Muscle layer of colon (tissue), 2 donors: ENCODE results near the gene HIBADH.
"Not testable (repeated sequence)": the region's sequence is repeated elsewhere in the genome, so short reads cannot be mapped to it uniquely, and the experiment has no call there.

Source experiments
- H3K27ac ChIP-seq: one replicate; pipeline ENCODE4 v1.7.0; 2013; ENCODE audit warnings: low read depth, mild to moderate bottlenecking, low read length, moderate library complexity
- H3K27me3 ChIP-seq, 2 donors: one replicate each; pipeline ENCODE4 v1.7.0; 2013; ENCODE audit warnings: low read length in 2 of 2, mild to moderate bottlenecking in 2 of 2; ENCODE audit not compliant: insufficient read depth in 2 of 2, control insufficient read depth in 1 of 2
- H3K36me3 ChIP-seq: one replicate; pipeline ENCODE4 v1.7.0; 2013; ENCODE audit warnings: mild to moderate bottlenecking, low read length; ENCODE audit not compliant: insufficient read depth
- H3K4me1 ChIP-seq: one replicate; pipeline ENCODE4 v1.7.0; 2013; ENCODE audit warnings: mild to moderate bottlenecking, low read length; ENCODE audit not compliant: insufficient read depth
- H3K4me3 ChIP-seq, 2 donors: one replicate each; pipeline ENCODE4 v1.7.0; 2013; ENCODE audit warnings: low read length in 2 of 2, low read depth in 1 of 2, mild to moderate bottlenecking in 1 of 2, moderate library complexity in 1 of 2
- H3K9ac ChIP-seq: one replicate; pipeline ENCODE4 v1.7.0; 2013; ENCODE audit warnings: low read length
- H3K9me3 ChIP-seq: one replicate; pipeline ENCODE4 v1.7.0; 2013; ENCODE audit warnings: mild to moderate bottlenecking, low read length
- donor health status: abdominal sarcoma.
- donor health status: Adenocarcinoma of cecum.

HIBADH gene

DNA sequence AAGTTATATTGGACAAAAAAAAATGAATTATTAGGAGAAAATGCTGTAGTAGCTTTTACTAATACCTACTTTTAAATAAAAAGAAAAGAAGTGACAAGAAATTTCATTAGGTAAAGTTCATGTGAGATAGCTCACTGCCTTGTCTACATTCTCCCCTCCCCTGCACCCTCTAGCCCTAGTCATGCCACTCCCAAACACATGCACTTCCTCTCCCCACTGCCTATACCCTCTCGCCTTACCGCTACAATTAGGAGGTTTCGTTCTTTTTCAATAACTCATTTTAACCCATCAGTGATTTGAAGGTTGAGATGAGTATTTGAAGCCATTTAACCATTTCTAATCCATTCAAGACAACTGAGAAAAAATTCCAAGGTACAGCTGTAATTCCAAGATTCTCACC, 75.3 kb downstream of the HIBADH start:
- H3K27ac ChIP-seq: no peak overlapping the region
- H3K9ac ChIP-seq: no peak overlapping the region
- H3K27me3 ChIP-seq: no peaks in the 10 kb centered on the region
- no peak overlapping the region for H3K4me3 ChIP-seq
- H3K9me3 ChIP-seq: no peaks in the 10 kb centered on the region
- H3K4me1 ChIP-seq: no peaks in the 10 kb centered on the region
- H3K36me3 ChIP-seq: no peaks in the 10 kb centered on the region

DNA sequence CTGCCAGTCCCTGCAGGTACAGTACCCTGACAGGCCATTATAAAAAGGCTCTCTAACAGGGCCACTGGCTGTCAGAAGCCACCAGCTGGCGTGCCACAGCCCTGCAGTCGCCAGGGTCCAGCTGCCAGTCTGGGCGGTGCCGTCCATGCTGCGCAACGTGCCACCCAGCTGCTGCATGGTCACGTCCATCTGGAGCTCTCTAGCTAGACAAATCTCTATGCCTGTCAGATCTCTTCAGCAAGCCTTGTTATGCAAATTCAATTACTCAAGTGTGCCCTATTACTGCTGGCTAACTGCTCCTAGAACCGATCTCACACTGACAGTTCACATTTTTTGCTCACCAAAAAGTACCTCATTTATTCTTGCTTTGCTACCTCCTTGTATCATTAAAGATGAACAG, 75.9 kb downstream of the HIBADH start:
- no peaks in the 10 kb centered on the region for H3K27me3 ChIP-seq
- H3K4me3 ChIP-seq: no peak overlapping the region
- no peak overlapping the region for H3K27ac ChIP-seq
- H3K9ac ChIP-seq: no peak overlapping the region
- no peaks in the 10 kb centered on the region for H3K9me3 ChIP-seq
- no peaks in the 10 kb centered on the region for H3K36me3 ChIP-seq
- H3K4me1 ChIP-seq: no peaks in the 10 kb centered on the region

DNA sequence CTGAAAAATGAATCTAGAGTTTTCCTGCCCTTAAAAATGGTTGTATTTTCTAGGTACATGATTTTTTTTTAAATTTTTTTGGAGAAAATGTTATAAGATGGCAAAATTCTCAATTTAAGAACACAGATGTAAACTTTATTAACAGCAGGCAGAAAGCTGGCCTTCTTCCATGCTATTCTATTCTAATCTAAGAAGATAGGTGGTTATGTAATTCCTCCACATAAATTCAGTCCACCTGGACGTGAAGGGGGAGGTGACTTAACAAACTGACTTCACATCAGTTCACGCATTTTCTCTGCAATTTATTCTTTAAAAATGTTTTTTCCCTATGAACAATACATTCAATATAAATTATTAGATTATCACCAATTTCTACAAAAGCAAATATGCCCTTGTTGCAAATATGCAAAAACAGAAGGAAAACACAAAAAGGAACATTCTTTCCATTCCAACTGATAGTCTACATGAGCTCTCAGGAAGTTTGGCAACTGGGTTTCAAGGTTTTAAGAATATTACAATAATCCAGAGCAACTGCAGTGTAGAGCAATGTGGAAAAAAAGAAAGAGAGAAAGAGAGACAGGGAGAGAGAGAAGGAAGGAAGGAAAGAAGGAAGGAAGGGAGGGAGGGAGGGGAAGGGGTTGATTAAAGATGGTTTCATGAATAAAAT, 76.8 kb downstream of the HIBADH start:
- no peak overlapping the region for H3K9ac ChIP-seq

DNA sequence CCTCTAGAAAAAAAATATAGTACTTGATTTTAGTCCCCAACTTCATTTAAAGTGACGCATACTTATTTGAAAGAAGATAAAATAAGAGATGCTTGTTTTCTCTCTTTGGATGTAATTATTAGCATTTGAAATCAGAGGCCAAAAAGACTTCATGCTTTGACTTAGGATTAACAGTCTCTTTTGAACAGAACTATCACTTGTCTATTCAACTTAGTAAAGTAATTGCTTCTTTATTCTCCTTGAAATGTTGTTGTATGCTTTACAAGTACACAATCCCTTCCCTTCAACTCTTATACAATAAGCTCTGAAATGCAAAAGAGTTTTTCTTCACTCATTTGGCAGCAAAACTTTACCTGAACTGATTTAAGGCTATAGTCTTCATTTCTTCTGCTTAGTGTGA, 80.8 kb downstream of the HIBADH start:
- no peak overlapping the region for H3K27ac ChIP-seq
- no peak overlapping the region for H3K4me3 ChIP-seq
- no peaks in the 10 kb centered on the region for H3K36me3 ChIP-seq
- no peaks in the 10 kb centered on the region for H3K27me3 ChIP-seq
- H3K4me1 ChIP-seq: no peaks in the 10 kb centered on the region
- no peak overlapping the region for H3K9ac ChIP-seq
- H3K9me3 ChIP-seq: no peaks in the 10 kb centered on the region

More for the DNA sequence above, 76.8 kb downstream of the HIBADH start:
- H3K4me3 ChIP-seq: no peak overlapping the region
- no peaks in the 10 kb centered on the region for H3K27me3 ChIP-seq
- no peaks in the 10 kb centered on the region for H3K36me3 ChIP-seq
- no peaks in the 10 kb centered on the region for H3K4me1 ChIP-seq
- no peak overlapping the region for H3K27ac ChIP-seq
- H3K9me3 ChIP-seq: no peaks in the 10 kb centered on the region

DNA sequence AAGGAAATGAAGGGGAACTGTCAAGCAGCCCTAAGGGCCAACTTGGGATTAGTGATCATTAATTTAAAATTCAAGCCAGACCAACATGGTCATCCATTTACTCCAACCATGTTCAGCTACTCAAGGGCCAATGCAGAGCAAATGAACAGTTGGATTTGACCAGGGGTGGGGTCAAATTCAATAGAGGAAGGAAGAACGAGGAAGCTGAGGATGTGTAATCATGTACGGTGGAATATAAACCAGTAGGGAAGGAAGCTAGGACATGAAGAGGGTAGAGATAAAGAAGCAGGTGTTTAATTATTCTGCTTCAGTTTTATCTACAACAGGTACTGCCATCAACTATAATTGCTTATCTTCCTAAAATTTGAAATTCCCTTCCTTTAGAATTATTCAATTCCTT, 81.6 kb downstream of the HIBADH start:
- H3K9ac ChIP-seq: no peak overlapping the region
- no peaks in the 10 kb centered on the region for H3K9me3 ChIP-seq
- H3K4me3 ChIP-seq: no peak overlapping the region
- H3K4me1 ChIP-seq: no peaks in the 10 kb centered on the region
- no peaks in the 10 kb centered on the region for H3K36me3 ChIP-seq
- H3K27me3 ChIP-seq: no peaks in the 10 kb centered on the region
- H3K27ac ChIP-seq: no peak overlapping the region

DNA sequence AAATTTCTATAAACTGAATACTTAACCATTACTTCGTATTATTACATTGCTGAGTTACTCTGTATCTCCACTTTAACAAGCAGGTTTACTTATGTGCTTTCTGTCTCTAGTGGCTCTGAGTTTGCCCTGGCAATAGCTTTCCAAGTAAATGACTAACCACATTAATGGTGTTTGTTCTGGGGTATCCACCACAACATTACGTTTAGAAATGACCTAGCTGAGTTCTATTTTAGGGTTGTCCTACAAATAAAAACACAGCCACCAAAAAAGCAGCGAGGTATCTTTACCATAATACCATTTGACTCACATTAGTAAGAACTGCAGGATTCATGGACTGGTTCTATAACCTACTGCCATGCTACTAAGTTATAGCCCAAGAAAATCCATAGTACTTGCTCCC, 83.1 kb downstream of the HIBADH start:
- Histone ChIP-seq H3K4me3 (no peak overlapping the region), H3K9ac (no peak overlapping the region), H3K27ac (no peak overlapping the region), H3K36me3 (no peaks in the 10 kb centered on the region), H3K27me3 (no peaks in the 10 kb centered on the region), H3K9me3 (no peaks in the 10 kb centered on the region), H3K4me1 (no peaks in the 10 kb centered on the region)

DNA sequence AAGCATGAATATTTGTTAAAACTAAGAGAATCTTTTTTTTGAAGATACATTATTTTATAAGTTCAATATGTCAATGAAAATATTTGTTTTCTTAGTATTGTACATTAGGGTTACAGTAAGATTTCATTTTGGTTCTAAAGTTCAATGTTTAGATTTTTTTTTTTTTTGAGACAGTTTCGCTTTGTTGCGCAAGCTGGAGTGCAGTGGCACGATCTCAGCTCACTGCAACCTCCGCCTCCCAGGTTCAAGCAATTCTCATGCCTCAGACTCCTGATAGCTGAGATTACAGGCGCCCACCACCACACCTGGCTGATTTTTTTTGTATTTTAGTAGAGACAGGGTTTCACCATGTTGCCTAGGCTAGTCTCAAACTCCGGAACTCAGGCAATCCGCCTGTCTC, 84.5 kb downstream of the HIBADH start:
- H3K27me3 ChIP-seq, H3K4me3 ChIP-seq, H3K9me3 ChIP-seq, H3K27ac ChIP-seq, H3K36me3 ChIP-seq, H3K4me1 ChIP-seq, H3K9ac ChIP-seq: not testable (repeated sequence)

DNA sequence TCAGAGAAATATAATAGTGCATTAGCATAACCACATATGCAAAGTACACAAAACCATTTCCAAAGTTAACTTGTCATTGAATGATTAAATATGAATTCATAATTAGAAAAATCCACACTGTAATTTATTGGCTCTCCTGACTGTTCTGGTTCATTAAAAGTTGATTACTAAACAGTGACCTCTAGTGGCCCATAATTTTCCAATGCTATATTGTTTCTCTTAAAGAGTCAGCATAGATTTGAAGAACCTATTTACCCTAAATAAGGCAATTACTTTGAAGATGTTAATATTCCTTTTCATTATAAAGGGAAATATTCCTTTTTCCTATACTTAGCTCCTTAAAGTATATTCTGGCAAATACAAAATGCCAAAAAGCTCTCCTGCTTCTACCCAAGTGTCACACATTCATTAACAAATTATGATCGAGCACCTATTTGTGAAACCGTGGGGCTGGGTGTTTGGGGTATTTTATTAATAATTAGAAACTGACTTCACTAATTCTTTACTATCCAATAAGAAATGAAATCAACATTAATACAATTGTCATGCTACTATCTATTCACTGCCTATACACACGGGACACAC, 86.2 kb downstream of the HIBADH start:
- H3K27ac ChIP-seq: no peak overlapping the region
- H3K36me3 ChIP-seq: no peaks in the 10 kb centered on the region
- no peak overlapping the region for H3K9ac ChIP-seq
- H3K4me1 ChIP-seq: no peaks in the 10 kb centered on the region
- no peak overlapping the region for H3K4me3 ChIP-seq
- H3K27me3 ChIP-seq: no peaks in the 10 kb centered on the region
- H3K9me3 ChIP-seq: no peaks in the 10 kb centered on the region

DNA sequence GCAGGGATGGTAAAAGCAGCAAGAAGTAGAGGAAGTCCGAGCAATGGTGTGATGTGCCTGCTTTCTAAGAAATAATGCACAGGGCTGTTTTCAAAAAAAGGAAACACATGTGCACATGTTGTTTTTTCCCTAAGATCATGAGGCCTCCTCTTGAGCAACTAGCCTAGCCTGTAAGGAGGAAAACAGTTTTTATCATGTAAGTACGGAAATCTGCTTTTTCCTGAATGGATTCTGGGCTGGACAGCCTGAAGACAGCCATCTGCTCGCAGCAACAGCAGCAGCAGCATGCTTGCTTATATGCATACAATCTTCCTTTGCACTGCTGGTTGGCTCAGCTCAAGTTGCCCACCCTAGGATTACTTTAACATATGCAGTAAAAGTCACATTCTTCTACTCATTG, 87.1 kb downstream of the HIBADH start:
- no peak overlapping the region for H3K4me3 ChIP-seq

DNA sequence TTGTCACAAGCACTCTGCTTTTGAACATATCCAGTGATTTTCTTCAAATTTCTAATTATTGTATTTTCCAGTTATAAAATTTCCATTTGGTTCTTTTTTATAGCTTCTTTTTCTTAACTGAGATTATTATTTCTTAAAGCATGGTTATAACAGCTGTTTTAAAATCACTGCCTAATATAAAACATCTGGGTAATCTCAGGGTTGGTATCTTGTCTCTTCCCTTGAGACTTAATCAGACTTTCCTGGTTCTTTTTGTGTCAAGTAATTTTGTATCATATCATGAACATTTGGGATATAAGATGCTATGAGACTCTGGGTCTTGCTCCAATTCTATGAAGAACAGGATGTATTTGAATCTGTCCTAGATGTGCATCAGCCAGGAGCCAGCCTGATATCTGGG, 93.6 kb downstream of the HIBADH start:
- H3K4me1 ChIP-seq: no peaks in the 10 kb centered on the region
- no peak overlapping the region for H3K9ac ChIP-seq
- no peaks in the 10 kb centered on the region for H3K27me3 ChIP-seq
- H3K9me3 ChIP-seq: no peaks in the 10 kb centered on the region
- H3K4me3 ChIP-seq: no peak overlapping the region
- H3K27ac ChIP-seq: no peak overlapping the region
- H3K36me3 ChIP-seq: no peaks in the 10 kb centered on the region

More for the DNA sequence above, 87.1 kb downstream of the HIBADH start:
- no peak overlapping the region for H3K27ac ChIP-seq
- no peaks in the 10 kb centered on the region for H3K9me3 ChIP-seq
- H3K9ac ChIP-seq: no peak overlapping the region
- H3K36me3 ChIP-seq: no peaks in the 10 kb centered on the region
- no peaks in the 10 kb centered on the region for H3K27me3 ChIP-seq
- H3K4me1 ChIP-seq: no peaks in the 10 kb centered on the region

DNA sequence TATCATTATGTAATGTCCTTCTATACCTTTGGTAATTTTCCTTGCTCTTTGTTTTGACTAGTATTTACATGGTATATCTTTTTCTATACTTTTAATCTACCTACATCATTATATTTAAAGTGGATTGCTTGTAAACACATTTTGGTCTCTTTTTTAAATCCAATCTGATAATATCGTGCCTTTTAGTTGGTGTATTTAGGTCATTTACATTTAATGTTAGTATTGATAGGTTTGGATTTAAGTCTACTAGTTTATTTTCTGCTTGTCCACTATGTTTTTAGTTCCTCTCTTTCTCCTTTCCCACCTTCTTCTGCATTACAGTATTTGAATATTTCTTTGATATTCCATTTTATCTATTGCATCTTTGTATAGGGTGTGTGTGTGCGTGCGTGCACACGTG, 95.4 kb downstream of the HIBADH start:
- H3K4me3 ChIP-seq: no peak overlapping the region
- no peaks in the 10 kb centered on the region for H3K27me3 ChIP-seq
- no peaks in the 10 kb centered on the region for H3K36me3 ChIP-seq
- no peaks in the 10 kb centered on the region for H3K4me1 ChIP-seq
- no peak overlapping the region for H3K27ac ChIP-seq
- no peak overlapping the region for H3K9ac ChIP-seq
- H3K9me3 ChIP-seq: no peaks in the 10 kb centered on the region

DNA sequence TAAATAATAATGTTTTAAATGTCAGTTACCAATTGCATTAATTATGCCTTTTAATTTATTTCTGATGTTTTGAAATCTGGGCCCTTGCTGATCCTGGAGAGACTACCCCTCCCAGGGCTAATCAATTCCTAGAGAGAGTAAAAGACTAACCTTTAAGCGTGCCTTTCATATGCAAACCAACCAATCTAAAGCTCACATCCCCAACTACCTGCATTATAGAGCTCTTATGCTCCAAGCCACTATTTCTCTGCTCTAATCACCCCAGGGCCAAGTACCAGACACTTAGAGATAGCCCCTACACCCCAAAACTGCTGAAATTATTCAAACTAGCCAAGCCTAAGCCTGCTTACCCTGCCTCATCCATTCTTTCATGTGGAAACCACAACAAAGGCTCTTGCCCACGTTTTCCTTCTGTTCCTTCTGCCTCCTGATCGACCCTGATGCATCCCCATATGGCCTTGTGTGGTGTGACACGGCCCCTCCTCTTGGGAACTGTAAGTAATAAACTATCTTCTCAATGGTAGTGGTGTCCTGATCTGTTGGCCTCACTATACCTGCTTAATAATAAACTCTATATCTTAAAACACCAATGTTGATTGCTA, 97.7 kb downstream of the HIBADH start:
- H3K4me1 ChIP-seq: no peaks in the 10 kb centered on the region
- H3K9ac ChIP-seq: no peak overlapping the region
- H3K36me3 ChIP-seq: no peaks in the 10 kb centered on the region
- H3K9me3 ChIP-seq: no peaks in the 10 kb centered on the region
- no peak overlapping the region for H3K27ac ChIP-seq
- no peak overlapping the region for H3K4me3 ChIP-seq
- H3K27me3 ChIP-seq: no peaks in the 10 kb centered on the region
